K562 (cell line): ENCODE results near the gene ZNF672. TPM values are rescaled to one million over a fixed set of nuclear protein-coding genes. Genes with fewer than 3 reads are reported as not detected.

ENCODE experiments used
- AFF4 ChIP-seq: sonication (generic); formaldehyde crosslinking; IDR thresholded peaks from 2 replicates; pipeline ENCODE4 v1.8.0; 2023; ENCODE audit warnings: mild to moderate bottlenecking, missing genetic modification reagents
- CSDE1 ChIP-seq, 2 experiments: fragments of 450-650 bp; IDR thresholded peaks; 2 replicates each; pipeline ENCODE4 v1.6.1; 2016; ENCODE audit warnings: mild to moderate bottlenecking in 1 of 2
- EP300 ChIP-seq: IDR thresholded peaks from 2 replicates; pipeline ENCODE4 v1.6.1; 2012; ENCODE audit warnings: low read length, improper control_type of control experiment
- ESRRA ChIP-seq: fragments of 450-650 bp; IDR thresholded peaks from 2 replicates; pipeline ENCODE4 v1.6.1; 2014; ENCODE audit warnings: low read depth, mild to moderate bottlenecking, moderate library complexity, borderline replicate concordance
- ETS2 ChIP-seq: IDR thresholded peaks from 2 replicates; pipeline ENCODE4 v1.6.1; 2016; ENCODE audit warnings: borderline replicate concordance, missing genetic modification characterization, mild to moderate bottlenecking, moderate library complexity, missing compliant biosample characterization; ENCODE audit not compliant: poor library complexity, severe bottlenecking
- FOXA3 ChIP-seq, 2 experiments: fragments of 450-650 bp in 1 of 2; sonication (generic) in 1 of 2; formaldehyde crosslinking; IDR thresholded peaks in 1 of 2; conservative IDR thresholded peaks in 1 of 2; 2 replicates each; pipeline versions ENCODE4 v1.4.0 to v1.8.0; 2020 to 2022; ENCODE audit warnings: mild to moderate bottlenecking in 2 of 2, missing genetic modification reagents in 1 of 2
- HMG20A ChIP-seq: fragments of 450-650 bp; formaldehyde crosslinking; conservative IDR thresholded peaks from 2 replicates; pipeline ENCODE4 v1.4.0; 2020; ENCODE audit warnings: mild to moderate bottlenecking, mixed read lengths
- KLF13 ChIP-seq: fragments of 450-650 bp; IDR thresholded peaks from 2 replicates; pipeline ENCODE4 v1.6.1; 2016; ENCODE audit warnings: missing genetic modification characterization, low read depth, mild to moderate bottlenecking, missing compliant biosample characterization, moderate library complexity, borderline replicate concordance
- POLR2A ChIP-seq: fragments of 450-650 bp; conservative IDR thresholded peaks from 2 replicates; pipeline ENCODE4 v1.6.1; 2016
- SREBF2 ChIP-seq: sonication (generic); formaldehyde crosslinking; IDR thresholded peaks from 2 replicates; pipeline ENCODE4 v1.4.0; 2020; ENCODE audit warnings: mild to moderate bottlenecking, missing genetic modification reagents
- THRB ChIP-seq: fragments of 450-650 bp; formaldehyde crosslinking; conservative IDR thresholded peaks from 2 replicates; pipeline ENCODE4 v1.4.0; 2022; ENCODE audit warnings: mild to moderate bottlenecking, missing genetic modification characterization
- U2AF2 ChIP-seq: fragments of 200-400 bp; formaldehyde crosslinking; optimal IDR thresholded peaks from 2 replicates; pipeline ENCODE3; 2017; ENCODE audit warnings: low read depth, mild to moderate bottlenecking, low read length
- UBTF ChIP-seq, 2 experiments: IDR thresholded peaks; 2 replicates each; pipeline ENCODE4 v1.6.1; 2012; ENCODE audit warnings: improper control_type of control experiment in 2 of 2, low read depth in 2 of 2, low read length in 2 of 2, borderline replicate concordance in 1 of 2
- ZNF197 ChIP-seq: fragments of 200-800 bp; sonication (Bioruptor generic); IDR thresholded peaks from 2 replicates; pipeline ENCODE4 v1.6.1; 2016; ENCODE audit warnings: low read depth, missing genetic modification characterization, missing compliant biosample characterization
- ZNF232 ChIP-seq: sonication (generic); formaldehyde crosslinking; IDR thresholded peaks from 2 replicates; pipeline ENCODE4 v1.8.0; 2022; ENCODE audit warnings: mild to moderate bottlenecking, missing genetic modification reagents
- ZNF347 ChIP-seq: fragments of 450-650 bp; formaldehyde crosslinking; IDR thresholded peaks from 2 replicates; pipeline ENCODE4 v1.4.0; 2020; ENCODE audit warnings: low read depth, mild to moderate bottlenecking, moderate library complexity
- polyA plus RNA-seq, 8 experiments: library from polyadenylated mRNA; depleted of rRNA in 4 of 8; stranded (reverse) in 5 of 8; unstranded in 3 of 8; fragments of >200 nt; fragmentation: Nextera tagmentation in 2 of 8; fragmentation: Illumina TruSeq in 1 of 8; extraction: Ambion mirVana in 2 of 8; extraction: Trizol in 1 of 8; gene quantifications; 2 replicates each; pipeline versions ENCODE4 v1.2.1 to v1.2.3, GENCODE V29; 2011 to 2014; ENCODE audit warnings: inconsistent platforms in 1 of 8, missing spikeins in 1 of 8
- total RNA-seq, 7 experiments: library from RNA; depleted of rRNA in 6 of 7; stranded (reverse); fragments of >200 nt in 6 of 7; fragmentation: Illumina TruSeq in 2 of 7; extraction: Trizol in 2 of 7; gene quantifications; 2 replicates each; pipeline versions ENCODE4 v1.2.1 to v1.2.3, GENCODE V29; 2011 to 2021; ENCODE audit warnings: low replicate concordance in 1 of 7
- TF ChIP-seq, protein P1 (sequence below): fragments of 250-450 bp; sonication (Bioruptor Pico); IDR thresholded peaks from 2 replicates; pipeline ENCODE4 v1.5.0; 2021

Gene ZNF672
- total and polyA plus RNA-seq, 9 of the 15 experiments (the other 6 are each of a cell fraction or from before 2014, with no cell fraction given) = 1.9 to 57.9 (median 24.1) TPM

DNA sequence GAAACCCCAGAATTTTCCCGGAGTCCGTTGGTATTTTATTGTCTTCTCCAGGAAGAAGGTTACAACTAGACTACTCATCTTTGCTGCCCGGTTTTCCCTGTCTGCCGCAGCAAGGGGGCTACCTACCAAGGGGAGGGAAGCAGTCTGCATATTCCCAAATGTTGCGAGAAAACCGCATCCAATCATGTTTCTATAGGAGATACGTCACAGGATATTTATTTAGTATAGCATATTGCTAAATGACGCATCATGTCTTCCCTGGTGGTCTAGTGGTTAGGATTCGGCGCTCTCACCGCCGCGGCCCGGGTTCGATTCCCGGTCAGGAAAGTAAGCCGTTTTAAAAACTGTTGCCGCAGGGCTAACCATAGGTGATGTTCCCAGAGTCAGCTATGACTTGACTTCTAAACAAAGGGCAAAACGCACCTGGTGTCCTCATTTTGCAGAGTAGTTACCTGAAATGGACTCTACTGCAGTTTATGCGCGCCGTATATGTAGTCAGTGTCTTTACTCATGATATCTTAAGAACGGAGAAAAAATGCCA is 36.0 kb downstream of the ZNF672 start (continued):
- TF ChIP-seq, protein P1, sequence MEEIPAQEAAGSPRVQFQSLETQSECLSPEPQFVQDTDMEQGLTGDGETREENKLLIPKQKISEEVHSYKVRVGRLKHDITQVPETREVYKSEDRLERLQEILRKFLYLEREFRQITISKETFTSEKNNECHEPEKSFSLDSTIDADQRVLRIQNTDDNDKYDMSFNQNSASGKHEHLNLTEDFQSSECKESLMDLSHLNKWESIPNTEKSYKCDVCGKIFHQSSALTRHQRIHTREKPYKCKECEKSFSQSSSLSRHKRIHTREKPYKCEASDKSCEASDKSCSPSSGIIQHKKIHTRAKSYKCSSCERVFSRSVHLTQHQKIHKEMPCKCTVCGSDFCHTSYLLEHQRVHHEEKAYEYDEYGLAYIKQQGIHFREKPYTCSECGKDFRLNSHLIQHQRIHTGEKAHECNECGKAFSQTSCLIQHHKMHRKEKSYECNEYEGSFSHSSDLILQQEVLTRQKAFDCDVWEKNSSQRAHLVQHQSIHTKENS (CRISPR knock-in tag) = no peak
- TF ChIP-seq ESRRA (peak; percentile 80; the same call in 1 of the 2 replicates), CSDE1 (IDR thresholded peaks at IDR 0.05) (peak in 1 of 2 experiments; percentile 91; a peak in 2 of 4 replicates), EP300 (peak; percentile 48), SREBF2 (no peak), ETS2 (tag) (no peak), ZNF232 (CRISPR knock-in tag) (no peak), UBTF (IDR thresholded peaks at IDR 0.05; ENCODE audit: borderline replicate concordance in 1 of 2, low read depth in 2 of 2, low read length in 2 of 2) (no peak), THRB (CRISPR knock-in tag) (peak; percentile 81), HMG20A (CRISPR knock-in tag) (no peak), ZNF347 (CRISPR knock-in tag) (no peak), FOXA3 (CRISPR knock-in tag; conservative IDR thresholded peaks at IDR 0.05 in 1 of 2, IDR thresholded peaks at IDR 0.05 in 1 of 2) (peak in 1 of 2 experiments; percentile 35; a peak in 2 of 4 replicates), ZNF197 (CRISPR knock-in tag) (0 out of 2 replicates have a peak, but pooled peaks have one; percentile 41), POLR2A (no peak), U2AF2 (no peak), KLF13 (tag) (0 out of 2 replicates have a peak, but pooled peaks have one; percentile 31), AFF4 (CRISPR knock-in tag) (0 out of 2 replicates have a peak, but pooled peaks have one; percentile 43)
